IMR-90 (cell line): Measurements from ENCODE around the gene KLHL40. TPM values are rescaled to one million over a fixed set of nuclear protein-coding genes. Genes with fewer than 3 reads are reported as not detected.

Experiments used
- ATAC-seq: fragments of 200-7000 bp; cut with Tn5 transposase; 2 replicates; pipeline ENCODE4 v1.9.1; 2020; ENCODE audit warnings: low read depth, mild to moderate bottlenecking, moderate library complexity
- BruUV-seq: library from RNA; stranded (reverse); fragments of 400-500 nt; replicated peaks from 2 replicates; lab custom pipeline; 2021; lab: Mats Ljungman, UMichigan
- CTCF ChIA-PET: fragments of 300-600 bp; formaldehyde crosslinking; extraction: SDS; loops from one replicate; lab custom pipeline; 2021; ENCODE audit warnings: antibody characterized with exemption; lab: Yijun Ruan, JAX
- POLR2A ChIA-PET: fragments of 300-600 bp; sonication (Branson Sonifier 250); formaldehyde crosslinking; loops from one replicate; lab custom pipeline; 2022; ENCODE audit warnings: antibody characterized with exemption; ENCODE audit not compliant: unreplicated experiment; lab: Charles Lee
- DNase-seq: peaks from one replicate; pipeline ENCODE4 v3.0.0; 2013
- H2AFZ ChIP-seq: replicated peaks from 2 replicates; pipeline ENCODE3; 2013; ENCODE audit warnings: low read length, mild to moderate bottlenecking; ENCODE audit not compliant: poor library complexity
- H2AK5ac ChIP-seq: 2 replicates; pipeline ENCODE4 v1.6.1; 2013; ENCODE audit warnings: low read depth, low read length, inconsistent platforms
- H2AK9ac ChIP-seq: replicated peaks from 2 replicates; pipeline ENCODE3; 2013; ENCODE audit warnings: mild to moderate bottlenecking, low read depth, low read length, moderate library complexity; ENCODE audit not compliant: poor library complexity
- H2BK120ac ChIP-seq: 2 replicates; pipeline ENCODE4 v1.6.1; 2013; ENCODE audit warnings: low read depth, low read length, inconsistent platforms
- H2BK15ac ChIP-seq: 3 replicates; pipeline ENCODE4 v1.6.1; 2013; ENCODE audit warnings: low read depth, low read length, inconsistent platforms
- H2BK20ac ChIP-seq: 2 replicates; pipeline ENCODE4 v1.6.1; 2013; ENCODE audit warnings: low read depth, mild to moderate bottlenecking, inconsistent platforms, low read length, moderate library complexity
- H2BK5ac ChIP-seq: 2 replicates; pipeline ENCODE4 v1.6.1; 2013; ENCODE audit warnings: mild to moderate bottlenecking, low read depth, low read length, inconsistent platforms; ENCODE audit not compliant: poor library complexity, severe bottlenecking
- H3K14ac ChIP-seq: replicated peaks from 2 replicates; pipeline ENCODE4 v1.6.1; 2013; ENCODE audit warnings: low read depth, low read length, inconsistent platforms
- H3K18ac ChIP-seq: 2 replicates; pipeline ENCODE4 v1.6.1; 2013; ENCODE audit warnings: low read depth, low read length, control low read depth
- H3K23ac ChIP-seq: 2 replicates; pipeline ENCODE4 v1.6.1; 2013; ENCODE audit warnings: low read depth, low read length, inconsistent platforms
- H3K27ac ChIP-seq: 2 replicates; pipeline ENCODE4 v1.5.1; 2013; ENCODE audit warnings: mild to moderate bottlenecking, control low read depth, low read length; ENCODE audit not compliant: insufficient read depth
- H3K27me3 ChIP-seq: 2 replicates; pipeline ENCODE4 v1.6.1; 2013; ENCODE audit warnings: low read length; ENCODE audit not compliant: control insufficient read depth, insufficient read depth
- H3K36me3 ChIP-seq: 2 replicates; pipeline ENCODE4 v1.6.1; 2013; ENCODE audit warnings: low read length, mixed read lengths; ENCODE audit not compliant: control insufficient read depth, insufficient read depth
- H3K4ac ChIP-seq: 2 replicates; pipeline ENCODE4 v1.6.1; 2013; ENCODE audit warnings: low read depth, low read length, inconsistent platforms
- H3K4me1 ChIP-seq: 2 replicates; pipeline ENCODE4 v1.6.1; 2013; ENCODE audit warnings: low read length, mixed read lengths; ENCODE audit not compliant: control insufficient read depth, insufficient read depth
- H3K4me2 ChIP-seq: 2 replicates; pipeline ENCODE4 v1.6.1; 2013; ENCODE audit warnings: low read depth, mild to moderate bottlenecking, control low read depth, low read length, moderate library complexity
- H3K4me3 ChIP-seq: 2 replicates; pipeline ENCODE4 v1.5.1; 2013; ENCODE audit warnings: low read depth, mild to moderate bottlenecking, control low read depth, low read length, moderate library complexity; ENCODE audit not compliant: insufficient read depth
- H3K56ac ChIP-seq: 2 replicates; pipeline ENCODE4 v1.6.1; 2013; ENCODE audit warnings: low read length, inconsistent platforms; ENCODE audit not compliant: insufficient read depth; ENCODE audit errors: extremely low read depth
- H3K79me1 ChIP-seq, 2 experiments: 2 replicates each; pipeline ENCODE4 v1.6.1; 2013; ENCODE audit warnings: low read length in 2 of 2, inconsistent platforms in 1 of 2, low read depth in 1 of 2
- H3K9ac ChIP-seq: 2 replicates; pipeline ENCODE4 v1.6.1; 2013; ENCODE audit warnings: low read depth, low read length, control low read depth
- H3K9me1 ChIP-seq: 2 replicates; pipeline ENCODE4 v1.6.1; 2013; ENCODE audit warnings: low read length, inconsistent platforms; ENCODE audit not compliant: insufficient read depth
- H3K9me3 ChIP-seq: 2 replicates; pipeline ENCODE4 v1.6.1; 2013; ENCODE audit warnings: low read length; ENCODE audit not compliant: control insufficient read depth, insufficient read depth
- H4K20me1 ChIP-seq: 2 replicates; pipeline ENCODE4 v1.6.1; 2013; ENCODE audit warnings: low read length, inconsistent platforms; ENCODE audit not compliant: insufficient read depth
- H4K5ac ChIP-seq: 2 replicates; pipeline ENCODE4 v1.6.1; 2013; ENCODE audit warnings: mild to moderate bottlenecking, low read depth, low read length, control low read depth
- H4K8ac ChIP-seq, 2 experiments: 2 replicates each; pipeline ENCODE4 v1.6.1; 2013; ENCODE audit warnings: low read depth in 2 of 2, low read length in 2 of 2, control low read depth in 1 of 2, inconsistent platforms in 1 of 2
- H4K91ac ChIP-seq: 2 replicates; pipeline ENCODE4 v1.6.1; 2013; ENCODE audit warnings: low read depth, low read length, inconsistent platforms; ENCODE audit not compliant: insufficient read depth
- CHD1 ChIP-seq: IDR thresholded peaks from 2 replicates; pipeline ENCODE4 v1.6.1; 2012; ENCODE audit warnings: low read depth, low read length, improper control_type of control experiment
- FOS ChIP-seq: fragments of 150-350 bp; IDR thresholded peaks from 2 replicates; pipeline ENCODE4 v1.6.1; 2016; ENCODE audit warnings: low read depth, low read length
- POLR2A ChIP-seq: IDR thresholded peaks from 2 replicates; pipeline ENCODE4 v1.6.1; 2012; ENCODE audit warnings: mild to moderate bottlenecking, low read depth, low read length
- RCOR1 ChIP-seq: IDR thresholded peaks from 2 replicates; pipeline ENCODE4 v1.6.1; 2012; ENCODE audit warnings: mild to moderate bottlenecking, low read length, improper control_type of control experiment; ENCODE audit not compliant: insufficient replicate concordance
- WGBS, 2 experiments: methylation state at CpG; one replicate each; pipeline versions ENCODE4 v1.1.5 to v1.1.7; 2013; ENCODE audit warnings: missing lambda C conversion rate in 2 of 2; ENCODE audit not compliant: insufficient read length in 1 of 2; ENCODE audit errors: extremely low coverage in 2 of 2; 5-methylcytosine and 5-hydroxymethylcytosine counted together
- dilution Hi-C: fragments of 300-500 bp; cut with HindIII; formaldehyde crosslinking; loops from one replicate; pipeline ENCODE4 v1.14.3; 2018; ENCODE audit warnings: low sequenced_read_pairs; ENCODE audit not compliant: unreplicated experiment
- in situ Hi-C: fragments of 300-500 bp; cut with MboI; formaldehyde crosslinking; loops from 3 replicates; pipeline ENCODE4 v1.14.3; 2019; ENCODE audit warnings: low sequenced_read_pairs, inconsistent platforms, mixed read lengths
- intact Hi-C: fragments of 100-400 bp; cut with micrococcal nuclease; formaldehyde crosslinking; loops from 2 replicates; pipeline ENCODE4 v1.10.0; 2022
- polyA plus RNA-seq, 3 experiments: library from polyadenylated mRNA; depleted of rRNA; stranded (reverse); fragments of >200 nt; gene quantifications; 2 replicates each; pipeline ENCODE4 v1.2.3, GENCODE V29; 2012; ENCODE audit warnings: low replicate concordance in 1 of 3
- total RNA-seq: library from RNA; depleted of rRNA; stranded (reverse); fragments of >200 nt; gene quantifications from 2 replicates; pipeline ENCODE4 v1.2.3, GENCODE V29; 2012

KLHL40 gene
- total and polyA plus RNA-seq, 2 of the 4 experiments (the other 2 are of a cell fraction): not detected

DNA sequence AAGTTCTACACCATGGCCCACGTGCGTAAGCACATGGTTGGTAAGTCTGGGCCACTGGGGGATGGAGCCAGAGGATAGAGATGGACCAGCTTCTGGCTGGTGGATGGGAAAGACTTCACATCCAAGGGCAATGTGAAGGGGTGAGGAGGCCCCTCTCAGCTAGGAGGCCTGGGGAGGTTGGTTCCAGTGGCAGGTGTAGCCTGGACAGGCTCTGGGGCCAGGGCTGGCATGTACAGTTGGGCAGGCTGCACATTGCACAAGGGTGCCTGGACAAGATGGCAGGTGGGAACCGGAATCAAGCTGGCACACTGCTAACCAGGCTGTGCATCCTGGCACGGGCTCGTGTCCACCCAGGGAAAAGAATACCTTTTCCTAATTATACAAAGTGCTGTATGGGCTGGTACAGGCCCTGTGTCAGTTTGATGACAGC lies 23.7 kb upstream of the KLHL40 start:
- no peak overlapping the region for H3K9ac ChIP-seq
- H2AFZ ChIP-seq: no peak overlapping the region
- H4K8ac ChIP-seq: no peak overlapping the region
- no peak overlapping the region for H4K5ac ChIP-seq
- ChIA-PET CTCF (interaction anchor here (0.9 kb wide), 1 partner anchor 17 kb away, joined by 3 read pairs; no protein-coding TSS in a partner anchor), POLR2A (no interaction called here)
- H2BK5ac ChIP-seq: no peak overlapping the region
- peaks cover 15% of the 10 kb centered on the region for H3K9me1 ChIP-seq
- H3K79me1 ChIP-seq: peaks cover 0 to 28% of the 10 kb centered on the region in 2 experiments; a peak in 2 of 4 replicates
- H4K20me1 ChIP-seq: peaks cover 27% of the 10 kb centered on the region
- H3K4me3 ChIP-seq: no peak overlapping the region
- no peak overlapping the region for H3K4ac ChIP-seq
- no peak overlapping the region for H2BK120ac ChIP-seq
- H2BK20ac ChIP-seq: no peak overlapping the region
- no peaks in the 10 kb centered on the region for H3K27me3 ChIP-seq
- H4K91ac ChIP-seq: no peak overlapping the region
- intact Hi-C loops (no loop called here), in situ Hi-C loops (no loop called here), dilution Hi-C loops (no loop called here)
- no peaks in the 10 kb centered on the region for H3K9me3 ChIP-seq
- no TSS peak for BruUV-seq
- WGBS, 2 experiments: 96% methylated on average over 5 of the region's 5 CpGs; no CpG with 5 or more reads in 1 of the 2 experiments
- H3K56ac ChIP-seq: no peak overlapping the region
- no peak overlapping the region for H3K4me2 ChIP-seq
- H3K18ac ChIP-seq: no peak overlapping the region
- peaks cover 21% of the 10 kb centered on the region; the same call in 1 of the 2 replicates for H3K36me3 ChIP-seq
- H2BK15ac ChIP-seq: no peak overlapping the region
- H3K23ac ChIP-seq: no peak overlapping the region
- H2AK9ac ChIP-seq: no peak overlapping the region
- DNase-seq (no peak), ATAC-seq (no peak)
- no peak overlapping the region for H2AK5ac ChIP-seq
- no peak overlapping the region for H3K27ac ChIP-seq
- no peak overlapping the region for H3K14ac ChIP-seq
- TF ChIP-seq CHD1 (no peak), POLR2A (no peak), FOS (no peak), RCOR1 (no peak)
- H3K4me1 ChIP-seq: peaks cover 6% of the 10 kb centered on the region; the same call in 1 of the 2 replicates
